Trophoblast cell (in vitro differentiated cells and primary cell): ENCODE results near the gene LDLRAD3.

Experiments
- DNase-seq, 2 donors: peaks; one replicate each; pipeline ENCODE4 v3.0.0-alpha.2; 2016
- H2AFZ ChIP-seq: 2 replicates; pipeline ENCODE4 v1.6.1; 2013; ENCODE audit warnings: low read length, moderate library complexity, mild to moderate bottlenecking; ENCODE audit not compliant: insufficient read depth, poor library complexity
- H2AK5ac ChIP-seq: 2 replicates; pipeline ENCODE4 v1.6.1; 2013; ENCODE audit warnings: mild to moderate bottlenecking, low read length
- H2BK120ac ChIP-seq: 2 replicates; pipeline ENCODE4 v1.6.1; 2013; ENCODE audit warnings: low read length, mild to moderate bottlenecking, moderate library complexity; ENCODE audit not compliant: insufficient read depth, poor library complexity
- H2BK12ac ChIP-seq: 2 replicates; pipeline ENCODE4 v1.6.1; 2013; ENCODE audit warnings: mild to moderate bottlenecking, low read length, moderate library complexity
- H2BK5ac ChIP-seq: 2 replicates; pipeline ENCODE4 v1.6.1; 2013; ENCODE audit warnings: low read length, low read depth, moderate library complexity, mild to moderate bottlenecking; ENCODE audit not compliant: poor library complexity
- H3K14ac ChIP-seq: 2 replicates; pipeline ENCODE4 v1.6.1; 2013; ENCODE audit warnings: mild to moderate bottlenecking, low read length
- H3K18ac ChIP-seq: 2 replicates; pipeline ENCODE4 v1.6.1; 2013; ENCODE audit warnings: mild to moderate bottlenecking, low read length
- H3K23ac ChIP-seq: 2 replicates; pipeline ENCODE4 v1.6.1; 2013; ENCODE audit warnings: low read length
- H3K27ac ChIP-seq: 2 replicates; pipeline ENCODE4 v1.5.1; 2013; ENCODE audit warnings: low read depth, mild to moderate bottlenecking, inconsistent platforms, low read length, moderate library complexity
- H3K27me3 ChIP-seq: 2 replicates; pipeline ENCODE4 v1.6.1; 2013; ENCODE audit warnings: inconsistent platforms, mild to moderate bottlenecking, low read length, moderate library complexity; ENCODE audit not compliant: insufficient read depth
- H3K36me3 ChIP-seq, 2 experiments: 1 replicate in 1 of 2; 2 replicates in 1 of 2; pipeline ENCODE4 v1.6.1; 2013; ENCODE audit warnings: low read length in 2 of 2, mild to moderate bottlenecking in 2 of 2, moderate library complexity in 1 of 2; ENCODE audit not compliant: insufficient read depth in 2 of 2, control insufficient read depth in 1 of 2
- H3K4ac ChIP-seq: 2 replicates; pipeline ENCODE4 v1.6.1; 2013; ENCODE audit warnings: low read depth, mild to moderate bottlenecking, low read length, moderate library complexity
- H3K4me1 ChIP-seq, 2 experiments: 1 replicate in 1 of 2; 2 replicates in 1 of 2; pipeline ENCODE4 v1.6.1; 2013; ENCODE audit warnings: low read length in 2 of 2, mild to moderate bottlenecking in 2 of 2, moderate library complexity in 1 of 2; ENCODE audit not compliant: insufficient read depth in 2 of 2, control insufficient read depth in 1 of 2
- H3K4me2 ChIP-seq: 2 replicates; pipeline ENCODE4 v1.6.1; 2013; ENCODE audit warnings: inconsistent platforms, mild to moderate bottlenecking, low read length, moderate library complexity
- H3K4me3 ChIP-seq: 2 replicates; pipeline ENCODE4 v1.5.1; 2013; ENCODE audit warnings: mild to moderate bottlenecking, low read depth, low read length, inconsistent platforms
- H3K79me1 ChIP-seq: one replicate; pipeline ENCODE4 v1.6.1; 2013; ENCODE audit warnings: low read length
- H3K79me2 ChIP-seq: 2 replicates; pipeline ENCODE4 v1.6.1; 2013; ENCODE audit warnings: low read length, mild to moderate bottlenecking; ENCODE audit not compliant: control insufficient read depth, insufficient read depth, poor library complexity
- H3K9ac ChIP-seq: 2 replicates; pipeline ENCODE4 v1.6.1; 2013; ENCODE audit warnings: mild to moderate bottlenecking, low read length
- H3K9me3 ChIP-seq: 2 replicates; pipeline ENCODE4 v1.6.1; 2013; ENCODE audit warnings: low read depth, mild to moderate bottlenecking, control low read depth, inconsistent platforms, low read length; ENCODE audit not compliant: insufficient read depth
- H4K12ac ChIP-seq: 2 replicates; pipeline ENCODE4 v1.6.1; 2013; ENCODE audit warnings: low read depth, mild to moderate bottlenecking, low read length, moderate library complexity
- H4K8ac ChIP-seq: 2 replicates; pipeline ENCODE4 v1.6.1; 2013; ENCODE audit warnings: low read depth, mild to moderate bottlenecking, low read length, moderate library complexity
- H4K91ac ChIP-seq: one replicate; pipeline ENCODE4 v1.6.1; 2013; ENCODE audit warnings: low read depth, mild to moderate bottlenecking, low read length, moderate library complexity
- WGBS: extraction: QIAGEN DNeasy Blood & Tissue Kit; methylation state at CpG from one replicate; pipeline ENCODE4 v1.1.7; 2013; ENCODE audit warnings: missing lambda C conversion rate; ENCODE audit not compliant: insufficient read length, insufficient coverage; ENCODE audit errors: extremely low coverage; 5-methylcytosine and 5-hydroxymethylcytosine counted together

LDLRAD3 gene

DNA sequence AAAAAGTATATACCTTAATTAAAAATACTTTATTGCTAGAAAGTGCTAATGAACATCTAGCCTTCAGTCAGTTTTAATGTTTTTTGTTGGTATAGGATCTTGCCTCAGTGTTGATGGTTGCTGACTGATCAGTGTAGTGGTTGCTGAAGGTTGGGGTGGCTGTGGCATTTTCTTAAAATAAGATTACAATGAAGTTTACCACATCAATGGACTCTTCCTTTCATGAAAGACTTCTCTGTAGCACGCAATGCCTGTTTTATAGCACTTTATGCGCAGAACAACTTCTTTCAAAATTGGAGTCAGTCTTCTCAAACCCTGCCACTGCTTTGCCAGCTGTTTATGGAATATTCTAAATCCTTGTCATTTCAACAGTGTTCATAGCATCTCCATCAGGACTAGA is 50.6 kb downstream of the LDLRAD3 start:
- Histone ChIP-seq H3K27ac (no peak overlapping the region), H3K23ac (no peak overlapping the region), H2BK12ac (no peak overlapping the region), H2AK5ac (no peak overlapping the region), H3K4ac (no peak overlapping the region), H3K79me1 (no peaks in the 10 kb centered on the region), H3K4me1 (peaks cover 8% of the 10 kb centered on the region in 2 experiments), H3K4me3 (no peak overlapping the region), H2BK120ac (no peak overlapping the region), H3K36me3 (no peaks in the 10 kb centered on the region), H2AFZ (no peak overlapping the region), H3K18ac (no peak overlapping the region), H4K91ac (no peak overlapping the region), H3K79me2 (no peaks in the 10 kb centered on the region), H3K9ac (no peak overlapping the region), H3K9me3 (no peaks in the 10 kb centered on the region), H3K27me3 (no peaks in the 10 kb centered on the region), H3K4me2 (no peak overlapping the region), H2BK5ac (no peak overlapping the region), H3K14ac (no peak overlapping the region), H4K8ac (no peak overlapping the region), H4K12ac (no peak overlapping the region)
- no CpG with 5 or more reads among the region's 2 CpGs for WGBS
- DNase-seq: no peak

DNA sequence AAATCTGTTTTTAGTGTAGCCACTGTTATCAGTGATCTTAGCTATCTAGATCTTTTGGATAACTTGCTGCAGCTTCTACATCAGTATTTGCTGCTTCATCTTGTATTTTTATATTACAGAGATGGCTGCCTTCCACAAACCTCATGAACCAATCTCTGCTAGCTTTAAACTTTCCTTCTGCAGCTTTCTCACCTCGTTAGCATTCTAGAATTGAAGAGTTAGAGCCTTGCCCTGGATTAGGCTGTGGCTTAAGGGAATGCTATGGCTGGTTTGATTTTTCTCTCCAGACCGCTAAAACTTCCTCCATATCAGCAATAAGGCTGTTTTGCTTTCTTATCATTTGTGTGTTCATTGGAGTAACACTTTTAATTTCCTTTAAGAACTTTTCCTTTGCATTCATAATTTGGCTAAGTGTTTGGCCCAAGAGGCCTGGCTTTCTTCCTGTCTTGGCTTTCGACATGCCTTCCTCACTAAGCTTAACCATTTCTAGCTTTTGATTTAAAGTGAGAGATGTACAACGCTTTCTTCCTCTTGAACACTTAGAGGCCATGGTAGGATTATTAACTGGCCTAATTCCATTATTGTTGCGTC is 51.9 kb downstream of the LDLRAD3 start:
- no peak overlapping the region for H3K4ac ChIP-seq

DNA sequence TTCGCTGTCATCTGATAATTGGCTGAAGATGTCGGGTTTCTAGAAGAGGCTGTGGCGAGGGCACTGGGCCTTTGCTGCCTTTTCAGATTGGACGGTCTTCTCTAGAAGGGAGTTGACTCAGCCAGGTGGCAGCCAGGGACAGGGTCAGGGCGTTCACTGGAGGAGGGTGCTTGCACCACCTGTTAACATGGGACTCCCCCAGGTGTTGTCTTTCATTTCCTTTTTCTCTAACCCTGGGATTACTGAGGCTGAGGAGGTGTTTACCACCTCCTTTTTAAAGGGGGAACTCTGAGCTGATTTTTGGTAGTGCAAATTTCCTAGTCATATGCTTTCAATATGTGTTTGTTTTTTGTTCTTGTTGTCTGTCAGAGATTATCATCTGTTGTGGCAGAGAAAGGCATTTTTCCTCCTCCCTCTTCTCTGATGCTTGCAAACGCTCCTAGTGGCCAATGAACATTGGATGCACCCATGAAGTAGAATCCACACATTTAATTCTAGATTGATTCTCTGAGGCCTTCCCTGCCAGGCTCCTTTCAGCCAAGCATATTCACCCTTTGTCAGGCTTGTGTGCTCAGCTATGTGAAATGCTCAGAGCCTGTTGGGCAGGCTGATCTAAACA is 54.1 kb downstream of the LDLRAD3 start:
- Histone ChIP-seq H3K9me3 (no peaks in the 10 kb centered on the region), H2BK12ac (no peak overlapping the region), H3K23ac (no peak overlapping the region), H3K4me1 (peaks cover 13 to 18% of the 10 kb centered on the region in 2 experiments), H4K91ac (no peak overlapping the region), H2BK5ac (no peak overlapping the region), H3K36me3 (peaks cover 0 to 2% of the 10 kb centered on the region in 2 experiments), H3K27me3 (no peaks in the 10 kb centered on the region), H3K4me2 (no peak overlapping the region), H2BK120ac (no peak overlapping the region), H4K8ac (no peak overlapping the region), H3K14ac (no peak overlapping the region), H3K79me2 (no peaks in the 10 kb centered on the region), H2AFZ (no peak overlapping the region), H3K9ac (no peak overlapping the region), H3K18ac (peak overlapping the region; percentile 68), H3K27ac (no peak overlapping the region), H3K79me1 (no peaks in the 10 kb centered on the region), H2AK5ac (no peak overlapping the region), H3K4ac (no peak overlapping the region), H4K12ac (no peak overlapping the region), H3K4me3 (no peak overlapping the region)
- no peak for DNase-seq
- WGBS: no CpG with 5 or more reads among the region's 6 CpGs

More for the DNA sequence above, 51.9 kb downstream of the LDLRAD3 start:
- Histone ChIP-seq H3K4me3 (no peak overlapping the region), H2BK5ac (no peak overlapping the region), H3K14ac (no peak overlapping the region), H3K27ac (no peak overlapping the region), H3K27me3 (no peaks in the 10 kb centered on the region), H2AK5ac (no peak overlapping the region), H3K4me1 (peaks cover 12% of the 10 kb centered on the region in 2 experiments), H3K4me2 (no peak overlapping the region), H3K23ac (no peak overlapping the region), H3K18ac (no peak overlapping the region), H3K36me3 (peaks cover 0 to 2% of the 10 kb centered on the region in 2 experiments), H3K9ac (no peak overlapping the region), H4K12ac (no peak overlapping the region), H3K79me1 (no peaks in the 10 kb centered on the region), H2AFZ (no peak overlapping the region), H4K91ac (no peak overlapping the region), H3K79me2 (no peaks in the 10 kb centered on the region), H2BK12ac (no peak overlapping the region), H4K8ac (no peak overlapping the region), H3K9me3 (no peaks in the 10 kb centered on the region), H2BK120ac (no peak overlapping the region)
- DNase-seq: no peak
- no CpG with 5 or more reads among the region's 5 CpGs for WGBS

DNA sequence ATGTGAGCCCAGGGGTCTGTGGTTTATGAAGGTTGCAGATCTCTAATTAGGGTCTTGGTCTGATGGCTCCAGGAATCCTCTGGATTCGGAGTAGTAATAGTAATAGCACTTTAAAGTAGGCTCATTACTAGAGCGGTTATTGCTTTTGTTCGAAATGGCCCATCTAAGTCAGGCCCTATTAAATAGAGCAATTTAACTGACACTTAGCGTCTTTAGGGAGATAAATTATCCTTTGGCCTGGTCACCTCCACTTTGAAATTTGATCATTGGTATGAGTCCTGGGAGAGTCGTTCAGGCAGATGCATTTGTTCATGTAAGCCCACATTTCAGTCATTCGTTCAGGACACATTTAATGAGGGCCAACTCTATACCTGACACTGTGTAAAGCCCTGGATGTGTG is 54.8 kb downstream of the LDLRAD3 start:
- Histone ChIP-seq H3K4me2 (no peak overlapping the region), H3K14ac (no peak overlapping the region), H2BK120ac (no peak overlapping the region), H3K4ac (no peak overlapping the region), H2AK5ac (no peak overlapping the region), H3K4me1 (peaks cover 13 to 19% of the 10 kb centered on the region in 2 experiments), H3K36me3 (peaks cover 0 to 2% of the 10 kb centered on the region in 2 experiments), H4K8ac (no peak overlapping the region), H3K9me3 (no peaks in the 10 kb centered on the region), H3K23ac (no peak overlapping the region), H3K79me1 (no peaks in the 10 kb centered on the region), H3K27me3 (no peaks in the 10 kb centered on the region), H3K79me2 (no peaks in the 10 kb centered on the region), H4K91ac (no peak overlapping the region), H3K18ac (no peak overlapping the region), H4K12ac (no peak overlapping the region), H3K9ac (no peak overlapping the region), H2AFZ (no peak overlapping the region), H2BK5ac (no peak overlapping the region), H2BK12ac (no peak overlapping the region), H3K4me3 (no peak overlapping the region), H3K27ac (no peak overlapping the region)
- no peak for DNase-seq
- WGBS: no CpG with 5 or more reads among the region's 6 CpGs
